HTR-8/SVneo (cell line): ENCODE data around the gene UACA.

Experiments used
- DNase-seq: peaks from one replicate; pipeline ENCODE4 v3.0.0; 2011; ENCODE audit warnings: low spot score, mixed read lengths; ENCODE audit not compliant: insufficient read length
- FAIRE-seq: peaks from 2 replicates; lab custom pipeline; 2011; peaks lifted over from hg19 to GRCh38; lab: Jason Lieb, UNC

The UACA gene

DNA sequence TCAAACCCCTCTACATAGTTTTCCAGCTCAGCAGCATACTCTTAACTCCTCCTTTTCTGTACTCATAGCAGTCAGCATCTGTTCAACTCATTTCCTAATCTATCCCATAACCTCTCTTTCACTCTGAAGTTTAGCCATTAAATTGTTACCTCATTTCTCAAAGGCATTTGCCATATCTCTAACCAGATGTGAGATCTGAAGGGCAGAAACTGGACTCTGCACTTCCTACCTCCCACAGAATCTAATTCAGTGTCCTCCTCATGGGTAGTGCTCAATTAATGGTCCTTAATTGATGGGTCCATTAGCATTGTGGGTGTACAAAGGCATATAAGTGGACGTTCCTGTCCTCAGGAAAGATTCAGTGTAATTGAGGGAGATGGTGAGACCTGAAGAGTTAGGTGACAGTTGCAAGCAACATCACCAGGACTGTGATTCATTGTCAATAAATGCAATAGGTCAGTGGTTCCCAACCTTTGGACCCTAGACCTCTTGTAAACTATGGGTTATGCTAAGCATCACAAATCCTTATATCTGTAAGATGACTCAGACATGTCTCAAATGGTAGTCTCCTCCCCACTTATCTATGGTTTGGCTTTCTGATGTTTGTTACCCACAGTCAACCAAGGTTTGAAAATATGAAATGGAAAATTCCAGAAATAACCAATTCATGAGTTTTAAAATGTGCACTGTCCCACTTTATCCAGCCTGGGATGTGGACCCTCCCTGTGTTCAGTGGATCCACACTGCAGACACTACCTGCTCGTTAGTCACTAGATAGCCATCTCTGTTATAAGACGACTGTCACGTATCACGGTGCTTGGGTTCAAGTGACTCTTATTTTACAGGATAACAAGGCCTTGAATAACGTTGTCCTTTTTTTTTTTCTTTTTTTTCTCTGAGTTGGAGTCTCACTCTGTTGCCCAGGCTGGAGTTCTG is 25.0 kb upstream of the UACA start:
- DNase-seq (peak; percentile 69), FAIRE-seq (peak; percentile 93)

DNA sequence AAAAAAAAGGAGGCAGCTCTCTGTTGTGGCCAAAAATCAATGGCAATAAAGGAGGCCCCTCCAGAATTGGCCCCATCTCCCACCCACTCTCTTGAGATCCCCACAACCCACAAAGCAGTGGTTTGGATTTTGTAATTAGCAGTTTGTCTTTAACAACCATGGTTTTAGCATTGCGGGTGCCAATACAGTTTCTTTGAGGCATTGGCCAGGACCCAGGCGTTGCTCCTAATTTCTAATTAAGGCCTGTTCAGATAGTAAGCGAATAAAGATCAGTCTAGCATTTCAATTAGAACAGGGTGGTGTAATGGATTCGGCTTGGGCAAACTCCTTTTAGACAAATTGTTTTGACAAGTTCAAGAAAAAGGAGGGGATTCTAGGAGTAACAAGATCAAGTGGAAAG is 23.6 kb upstream of the UACA start:
- DNase-seq (no peak), FAIRE-seq (no peak)

DNA sequence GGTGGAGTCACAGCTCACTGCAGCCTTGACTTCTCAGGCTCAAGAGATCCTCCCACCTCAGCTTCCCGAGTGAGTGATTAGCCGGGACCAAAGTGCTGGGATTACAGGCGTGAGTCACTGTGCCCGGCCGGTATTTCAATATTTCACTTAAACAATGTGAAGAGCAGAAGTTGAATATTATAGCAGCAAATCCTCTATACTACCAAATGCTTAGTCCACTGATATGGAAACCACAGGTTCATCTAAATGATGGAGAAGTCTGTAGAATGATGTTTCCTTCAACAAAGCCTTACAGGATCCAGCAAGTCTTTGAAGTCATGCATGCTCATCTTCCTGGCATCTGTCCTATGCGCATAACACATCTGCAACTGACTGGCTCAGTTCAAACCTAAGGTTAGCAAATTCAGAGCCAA is 20.3 kb upstream of the UACA start:
- FAIRE-seq (peak; percentile 49), DNase-seq (no peak)

DNA sequence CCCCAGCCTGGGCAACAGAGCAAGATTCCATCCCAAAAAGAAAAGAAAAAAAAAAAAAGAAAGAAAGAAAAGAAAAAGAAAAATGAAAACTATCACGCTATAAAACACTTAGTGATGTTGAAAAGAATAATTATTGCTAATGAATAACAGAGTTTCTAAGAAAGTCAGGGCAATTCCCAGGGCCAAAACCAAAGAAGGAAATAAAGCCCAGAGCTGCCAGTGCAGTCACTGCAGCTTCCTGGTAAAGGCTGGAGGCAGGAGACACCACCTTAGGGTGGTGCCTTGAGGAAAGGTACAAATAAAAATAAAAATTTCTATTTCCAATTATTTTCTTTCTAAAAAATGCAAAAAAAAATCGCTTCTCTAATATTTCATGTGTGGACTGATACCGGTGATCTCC is 19.7 kb upstream of the UACA start:
- FAIRE-seq (no peak), DNase-seq (no peak)

DNA sequence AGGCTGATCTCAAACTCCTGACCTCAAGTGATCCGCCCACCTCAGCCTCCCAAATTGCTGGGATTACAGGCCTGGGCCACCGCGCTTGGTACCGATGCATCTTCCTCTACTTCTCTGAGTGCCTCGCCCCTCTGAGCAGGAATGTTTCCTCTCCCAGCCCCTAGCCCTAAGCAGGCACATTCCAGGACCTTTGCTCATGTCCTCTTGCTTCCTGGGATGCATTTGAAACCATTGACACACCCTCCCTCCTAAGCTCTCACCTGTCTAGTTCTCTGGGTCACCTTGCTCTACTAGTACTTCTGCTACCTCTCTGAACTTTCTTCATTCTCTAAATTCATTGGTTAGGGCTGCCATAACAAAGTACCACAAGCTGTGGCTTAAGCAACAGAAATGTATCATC is 17.9 kb upstream of the UACA start:
- no peak for DNase-seq
- no peak for FAIRE-seq

DNA sequence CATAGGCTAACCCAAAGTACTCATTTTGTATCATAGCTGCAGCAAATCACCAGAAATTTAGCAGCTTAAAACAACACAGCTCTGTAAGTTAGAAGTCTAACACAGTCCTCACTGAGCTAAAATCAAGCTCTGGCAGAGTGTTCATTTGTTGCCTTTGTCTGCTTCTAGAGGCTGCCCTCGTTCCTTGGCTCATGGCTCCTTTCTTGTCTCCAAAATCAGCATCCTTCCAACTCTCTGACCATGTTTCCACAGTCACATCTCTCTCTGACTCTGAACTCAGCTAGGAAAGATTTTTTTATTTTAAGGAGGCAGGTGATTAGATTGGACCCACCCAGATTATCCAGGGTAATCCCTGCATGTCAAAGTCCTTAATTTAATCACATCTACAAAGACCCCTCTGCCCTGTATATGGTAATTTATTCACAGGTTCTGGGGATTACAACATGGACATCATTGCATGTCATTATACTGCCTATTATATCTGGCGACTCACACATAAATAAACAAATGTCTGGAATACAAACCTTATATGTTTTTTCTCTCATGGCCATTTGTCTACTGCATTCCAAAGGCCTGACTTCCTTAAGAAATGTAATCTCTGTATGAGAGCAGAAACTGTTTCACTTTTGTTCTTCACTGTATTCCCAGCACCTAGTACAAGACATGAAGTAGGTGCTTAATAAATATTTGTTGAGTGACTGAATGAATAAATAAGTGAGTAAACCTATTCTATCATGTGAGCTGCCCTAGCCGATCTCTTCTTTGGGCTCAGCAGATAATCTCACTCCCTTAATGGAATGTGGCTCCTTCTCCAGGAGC is 15.1 kb upstream of the UACA start:
- peak; percentile 64 for FAIRE-seq
- DNase-seq: no peak

DNA sequence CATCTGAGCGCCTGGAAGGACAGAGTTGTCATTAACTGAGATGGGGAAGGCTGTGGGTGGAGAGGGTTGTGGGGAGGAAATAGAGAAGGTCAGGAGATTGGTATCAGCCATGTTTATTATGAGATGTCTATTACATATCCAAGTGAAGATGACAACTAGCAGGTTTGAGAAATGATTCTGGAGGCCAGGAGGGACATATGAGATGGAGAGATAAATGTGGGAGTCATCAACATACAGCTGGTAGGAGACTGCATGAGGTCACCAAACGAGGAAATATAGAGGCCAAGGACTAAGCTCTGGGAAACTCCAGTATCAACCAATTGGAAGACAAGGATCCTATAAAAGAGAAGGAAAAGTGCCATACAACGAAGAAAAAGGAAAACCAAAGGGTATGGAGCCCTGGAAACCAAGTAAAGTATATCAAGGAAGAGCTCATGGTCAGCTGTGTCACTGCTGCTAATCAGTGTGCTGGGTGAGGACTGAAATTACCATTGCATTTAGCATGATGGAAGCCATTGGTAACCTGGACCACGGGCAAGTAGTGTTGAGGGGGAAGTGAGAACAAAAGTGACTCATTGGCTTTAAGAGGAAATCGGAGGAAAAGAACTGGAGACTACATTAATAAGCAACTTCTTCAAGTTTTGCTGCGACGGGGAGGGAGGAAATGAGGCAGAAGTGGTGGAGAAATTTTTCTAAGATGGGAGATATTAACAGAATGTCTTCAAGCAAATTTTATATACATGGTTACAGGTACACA is 14.0 kb upstream of the UACA start:
- DNase-seq (no peak), FAIRE-seq (peak; percentile 52)

DNA sequence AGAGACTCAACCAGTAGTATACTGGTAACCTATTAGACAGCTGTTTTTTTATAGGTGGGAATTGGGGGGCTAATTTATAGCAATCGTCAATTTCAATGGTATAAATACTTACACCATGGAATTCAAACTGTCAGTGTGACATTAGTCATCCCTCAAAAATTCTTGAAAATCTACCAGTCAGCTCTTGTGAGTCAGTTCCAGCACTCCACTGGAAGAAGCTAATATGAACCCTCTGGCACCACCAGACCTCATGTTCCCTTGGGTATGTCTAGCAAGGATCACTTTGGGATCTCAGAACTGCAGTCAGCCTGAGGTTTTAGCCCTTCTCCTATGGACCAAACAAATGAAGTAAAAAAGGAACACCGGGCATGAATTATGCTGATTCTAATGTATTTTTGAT is 11.8 kb upstream of the UACA start:
- FAIRE-seq (peak; percentile 40), DNase-seq (peak; percentile 84)

DNA sequence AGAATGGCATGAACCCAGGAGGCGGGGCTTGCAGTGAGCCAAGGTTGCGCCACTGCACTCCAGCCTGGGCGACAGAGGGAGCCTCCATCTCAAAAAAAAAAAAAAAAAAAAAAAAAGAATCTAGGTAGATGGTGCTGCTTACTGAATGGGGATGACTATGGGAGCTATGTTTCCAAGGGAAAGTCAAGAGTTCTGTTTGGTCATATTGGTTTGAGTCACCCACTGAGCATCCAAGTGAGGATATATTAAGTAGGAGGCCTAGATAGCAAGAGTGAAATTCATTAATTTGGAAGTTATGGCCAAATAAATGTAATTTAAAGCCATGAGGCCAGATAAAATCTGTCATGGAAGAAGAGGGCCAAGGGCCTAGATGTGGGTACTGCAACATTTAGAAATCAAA is 9.0 kb upstream of the UACA start:
- no peak for FAIRE-seq
- DNase-seq: no peak

DNA sequence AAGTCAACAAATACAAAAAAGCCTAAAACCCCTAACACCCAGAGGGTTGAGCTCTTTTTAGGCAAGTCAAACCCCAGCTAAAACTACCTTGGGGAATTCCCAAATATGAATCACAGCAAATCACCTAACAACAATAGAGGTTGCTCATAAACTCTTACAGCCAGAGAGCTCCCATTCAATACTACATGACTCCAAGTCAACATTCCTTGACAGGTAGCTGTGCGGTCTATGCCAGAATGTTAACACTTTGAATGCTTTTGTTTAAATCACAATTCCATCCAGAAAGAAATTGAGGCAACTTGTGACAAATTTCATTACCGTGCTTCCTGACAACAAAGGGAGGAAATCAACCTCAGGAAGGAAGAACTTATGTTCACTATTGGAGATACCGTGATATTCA is 7.5 kb upstream of the UACA start:
- FAIRE-seq: peak; percentile 9
- no peak for DNase-seq

DNA sequence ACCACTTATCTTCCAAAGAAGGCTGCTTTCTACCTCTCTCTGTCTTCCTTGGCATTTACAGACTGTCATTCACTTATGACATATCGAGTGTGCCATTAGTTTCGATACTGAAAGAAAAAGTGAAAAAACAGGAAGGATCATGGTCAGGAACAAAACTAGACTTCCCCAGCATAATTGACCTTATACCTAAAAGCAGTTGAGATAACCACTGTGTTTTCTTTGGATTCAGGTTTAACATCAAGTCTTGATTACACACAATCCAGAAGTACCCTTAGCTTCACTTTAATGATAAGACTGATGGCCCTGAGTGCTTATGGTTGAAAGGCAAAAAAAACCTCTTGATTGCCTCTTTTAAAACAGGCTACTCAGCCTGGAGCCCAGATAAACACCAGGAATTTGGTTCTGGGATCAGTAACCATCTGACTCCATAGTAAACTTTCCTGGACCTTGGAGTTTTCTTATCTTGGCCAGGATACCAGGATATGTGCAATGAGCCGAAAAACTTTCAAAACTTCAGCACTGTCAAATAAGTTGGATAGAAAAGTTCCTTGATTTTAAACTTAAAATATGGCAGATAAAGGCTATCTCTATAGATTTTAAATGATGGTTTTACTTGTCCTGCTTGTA is 5.0 kb upstream of the UACA start:
- DNase-seq (no peak), FAIRE-seq (no peak)

DNA sequence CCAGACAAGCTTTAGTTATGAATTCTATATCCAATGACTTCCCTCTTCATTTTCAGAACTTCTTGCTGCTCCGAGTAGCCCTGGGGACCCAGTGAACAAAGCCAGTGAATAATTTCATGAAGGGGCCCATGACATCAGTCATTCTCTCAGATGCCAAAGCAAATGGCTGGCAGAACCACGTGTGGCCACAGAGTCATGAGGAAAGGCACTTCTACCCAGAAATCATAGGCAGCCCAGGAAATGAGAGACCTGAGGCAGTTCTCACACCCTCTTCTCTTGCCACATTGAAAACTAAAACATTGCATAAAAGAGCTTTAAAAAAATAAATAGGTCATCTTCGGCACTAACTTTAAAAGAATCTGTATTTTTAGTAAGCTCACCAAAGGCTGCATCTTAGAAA is 4.3 kb upstream of the UACA start:
- FAIRE-seq: no peak
- no peak for DNase-seq

DNA sequence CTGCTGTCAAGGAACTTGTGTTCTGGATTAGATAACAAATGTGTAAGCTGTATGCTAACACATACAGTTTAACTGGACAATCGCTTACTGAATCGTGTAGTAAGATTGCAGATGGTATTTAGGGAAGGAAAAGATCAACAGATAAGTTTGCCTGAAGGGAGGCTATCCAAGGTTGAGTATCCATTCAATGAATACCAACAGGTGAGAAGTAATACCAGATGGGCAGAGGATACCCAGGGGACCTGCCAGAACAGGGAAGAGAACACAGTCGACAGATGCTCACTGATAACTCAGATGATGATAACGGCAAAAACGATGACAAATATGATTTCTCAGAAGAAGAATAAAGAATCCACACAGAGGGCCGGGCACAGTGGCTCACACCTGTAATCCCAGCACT is 3.2 kb upstream of the UACA start:
- FAIRE-seq (no peak), DNase-seq (no peak)

DNA sequence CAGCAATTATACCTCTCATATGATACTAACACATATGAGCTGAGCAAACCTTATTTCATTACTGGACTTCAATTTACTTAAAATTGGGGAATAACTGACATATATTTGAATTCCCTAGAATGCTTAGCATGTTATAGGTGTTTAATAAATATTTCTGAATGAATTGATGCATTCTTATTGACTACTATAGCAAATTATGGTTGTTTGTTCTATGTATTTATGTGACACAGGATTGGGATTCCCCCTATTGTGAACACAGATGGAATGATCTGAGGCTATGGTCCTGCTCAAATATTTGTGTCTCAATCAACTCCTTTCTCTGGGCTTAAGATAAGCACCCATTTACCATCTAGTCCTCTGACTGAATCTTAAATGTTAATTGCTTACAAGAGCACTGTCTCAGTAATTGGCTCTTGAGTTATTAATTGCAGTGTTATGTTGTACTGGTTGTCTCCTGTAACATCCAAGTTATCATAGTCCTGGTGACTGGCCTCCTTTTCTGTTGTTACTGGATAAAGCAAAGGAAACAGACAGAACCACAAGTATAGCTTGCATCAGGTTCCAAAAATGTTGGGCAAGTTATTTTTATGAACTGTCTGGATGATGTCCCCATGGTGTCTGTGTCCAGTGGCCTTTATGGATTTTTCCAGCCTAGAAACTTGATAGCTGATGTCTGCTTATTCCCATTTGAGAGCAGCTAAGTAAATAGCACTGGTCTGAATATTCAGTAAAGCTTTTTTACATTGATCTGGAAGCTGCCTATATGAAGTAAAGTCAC is 2.3 kb upstream of the UACA start:
- FAIRE-seq: peak; percentile 78
- no peak for DNase-seq

DNA sequence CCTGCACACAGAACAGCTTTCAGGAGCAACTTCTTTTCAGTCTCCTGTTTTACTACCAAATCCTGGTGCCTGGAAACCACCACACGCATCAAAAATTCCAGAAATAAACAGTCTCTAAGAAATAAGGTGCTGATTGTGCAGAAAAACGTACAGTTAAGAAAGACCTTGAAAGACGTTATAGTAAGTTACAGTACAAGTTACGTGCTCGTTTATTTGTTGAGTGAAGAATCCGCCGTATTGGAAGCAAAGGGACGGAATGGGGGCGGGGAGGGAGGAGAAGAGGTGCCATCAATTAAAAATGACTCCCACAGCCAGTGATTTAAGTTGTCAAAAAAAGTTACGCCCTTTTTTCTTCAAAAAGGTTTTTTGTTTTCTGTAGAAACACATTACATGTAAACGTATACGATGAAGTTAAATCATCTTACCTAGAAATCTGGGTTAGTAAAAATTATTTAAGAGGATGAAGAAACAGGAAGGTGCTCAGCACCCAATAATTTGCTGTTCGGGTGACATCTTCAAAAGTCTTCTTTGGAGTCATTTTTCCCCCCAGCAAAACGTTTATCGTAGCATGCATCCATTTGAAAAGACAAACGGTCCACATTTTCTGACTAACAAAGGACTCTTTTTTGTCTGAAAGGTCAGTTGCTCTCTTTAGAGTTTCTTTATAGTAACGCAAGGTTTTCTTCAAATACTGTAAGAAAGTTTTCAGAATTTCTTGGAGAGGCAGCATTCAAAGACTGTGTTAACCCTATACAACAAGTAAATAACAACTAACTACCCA is 782 bp upstream of the UACA start:
- no peak for FAIRE-seq
- no peak for DNase-seq

DNA sequence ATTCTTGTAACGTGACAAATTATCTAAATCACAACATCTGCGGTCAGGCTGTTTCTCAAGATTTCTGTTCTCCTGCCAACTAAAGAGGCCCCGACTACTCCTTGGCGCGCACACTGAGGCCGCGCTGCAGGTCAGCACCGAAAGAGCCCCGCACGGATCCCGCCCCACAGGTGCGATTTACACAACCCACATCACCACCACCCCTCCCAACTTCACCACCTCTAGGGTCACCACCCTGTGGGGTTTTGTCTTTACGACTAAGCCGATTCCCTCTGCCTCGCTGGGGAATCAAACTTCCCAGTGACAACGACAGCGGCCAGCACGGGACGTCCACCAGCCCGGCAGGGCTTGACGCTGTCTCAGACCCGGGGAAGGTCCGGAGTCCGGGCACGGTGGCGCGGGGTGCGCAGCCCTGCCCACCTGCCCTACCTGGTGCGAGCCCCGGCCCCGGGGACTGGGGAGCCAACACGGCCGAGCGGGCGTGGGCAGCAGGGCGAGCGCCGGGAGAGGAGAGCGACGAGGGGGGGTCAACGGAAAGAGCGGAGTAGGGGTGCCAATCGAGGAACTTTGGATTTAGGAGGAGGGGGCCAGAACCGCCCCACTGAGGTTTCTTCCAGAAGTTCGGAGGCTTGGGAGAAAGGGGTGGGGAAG is 764 bp downstream of the UACA start:
- FAIRE-seq (peak; percentile 80), DNase-seq (peak; percentile 35)

DNA sequence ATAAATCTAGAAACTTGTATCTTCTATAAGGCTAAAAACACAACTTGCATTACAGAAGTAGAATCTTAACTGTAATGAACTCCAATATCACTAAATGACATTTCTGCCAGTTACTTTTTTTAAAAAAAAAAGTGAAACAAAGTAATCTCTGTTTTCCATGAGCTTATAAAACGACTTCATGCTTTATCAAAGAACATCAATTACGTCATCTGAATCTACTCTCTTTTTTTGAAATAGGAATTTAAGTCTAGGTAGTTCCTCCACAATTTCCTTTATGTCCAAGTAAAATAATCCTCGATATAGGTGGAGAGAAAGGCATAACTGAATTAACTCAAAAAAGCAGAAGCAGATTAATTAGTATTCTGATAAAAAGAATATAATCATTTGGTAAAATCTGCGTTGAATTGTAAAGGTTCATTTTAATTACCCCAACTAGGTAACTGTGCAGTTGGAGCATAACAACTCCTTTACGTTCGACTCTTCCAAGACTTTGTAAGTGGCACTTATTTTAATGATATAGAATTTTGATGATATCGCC is 1.4 kb downstream of the UACA start:
- DNase-seq: no peak
- FAIRE-seq: no peak

DNA sequence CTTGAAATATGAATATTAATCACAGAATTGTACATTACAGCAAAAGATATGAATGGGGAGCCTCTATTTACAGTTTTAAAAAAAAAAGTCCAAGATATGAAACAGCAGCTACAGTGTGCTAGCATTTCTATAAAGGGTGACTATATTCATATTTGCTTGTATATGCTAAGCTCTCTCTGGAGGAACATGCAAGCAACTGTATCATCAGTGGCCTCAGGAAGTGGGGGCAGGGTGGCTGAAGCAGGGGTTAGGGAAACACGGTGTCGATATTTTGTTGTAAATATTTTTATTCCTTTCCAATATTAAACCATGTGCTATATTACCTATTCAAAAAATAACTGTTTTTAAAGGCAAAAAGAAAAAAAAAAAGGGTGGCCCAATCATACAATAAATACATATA is 2.3 kb downstream of the UACA start:
- DNase-seq (no peak), FAIRE-seq (peak; percentile 75)
